DMS153 treated with DMSO at 0.1 percent for 48 hours (cell line): ENCODE results near the gene FRMD1.

ENCODE experiments used
- DNase-seq: peaks from one replicate; lab custom pipeline; 2025; ENCODE audit not compliant: unreplicated experiment; lab: John Stamatoyannopoulos, UW

Gene FRMD1

DNA sequence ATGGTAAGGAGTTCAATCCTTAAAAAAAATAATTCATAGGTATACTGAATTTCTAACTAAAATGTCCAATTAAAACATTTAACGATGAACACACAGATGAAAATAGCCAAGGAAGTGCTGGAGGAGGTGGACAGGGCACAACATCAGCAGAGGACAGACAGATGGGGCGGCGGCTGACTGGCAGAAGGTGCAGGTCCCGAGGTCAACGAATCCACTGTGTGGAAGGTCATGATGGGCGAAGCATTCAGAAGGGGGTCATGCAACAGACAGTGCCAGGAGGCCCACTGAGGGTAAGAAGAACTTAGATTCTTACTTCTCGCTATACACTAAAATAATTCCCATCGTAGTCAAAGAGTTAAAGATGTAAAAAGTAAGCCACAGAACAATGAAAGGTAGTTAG, 34.2 kb upstream of the FRMD1 start:
- DNase-seq = no peak

DNA sequence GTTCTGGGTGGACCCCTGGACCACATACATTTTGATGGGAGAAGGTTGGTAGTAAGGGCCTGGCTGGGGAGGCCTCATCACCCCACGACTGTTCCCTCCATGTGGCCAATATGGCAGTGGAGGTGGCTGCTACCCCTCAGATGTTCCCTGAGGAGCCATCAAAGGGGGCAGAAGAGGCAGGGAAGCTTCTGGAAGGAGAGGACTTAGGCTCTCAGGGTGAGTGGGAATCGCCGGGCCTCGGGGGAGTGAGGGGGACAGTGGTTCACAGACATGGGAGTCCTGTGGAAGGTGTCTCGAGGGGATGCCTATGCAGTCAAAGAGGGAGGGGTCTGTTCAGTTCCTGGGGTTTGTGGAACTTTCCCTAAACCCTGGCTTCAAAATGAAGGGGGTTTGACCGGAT, 32.9 kb upstream of the FRMD1 start:
- DNase-seq = no peak

DNA sequence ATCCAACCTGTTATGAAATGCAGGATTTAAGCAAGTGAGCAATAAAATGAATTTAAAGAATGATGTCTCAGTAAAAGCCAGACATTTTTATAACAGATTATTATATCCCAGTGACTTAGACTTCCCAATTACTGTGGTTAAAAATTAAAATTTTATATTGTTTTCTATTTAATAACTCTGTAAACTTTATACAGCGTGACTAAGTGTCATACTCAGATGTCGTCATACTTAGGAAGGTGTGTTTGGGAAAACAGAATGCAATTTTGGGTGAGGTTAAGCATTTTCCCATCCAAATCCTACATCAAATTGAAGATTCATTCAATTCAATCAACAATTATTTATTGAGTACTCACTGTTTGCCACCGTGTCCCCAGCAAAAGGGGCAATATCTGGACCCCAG, 31.4 kb upstream of the FRMD1 start:
- no peak for DNase-seq

DNA sequence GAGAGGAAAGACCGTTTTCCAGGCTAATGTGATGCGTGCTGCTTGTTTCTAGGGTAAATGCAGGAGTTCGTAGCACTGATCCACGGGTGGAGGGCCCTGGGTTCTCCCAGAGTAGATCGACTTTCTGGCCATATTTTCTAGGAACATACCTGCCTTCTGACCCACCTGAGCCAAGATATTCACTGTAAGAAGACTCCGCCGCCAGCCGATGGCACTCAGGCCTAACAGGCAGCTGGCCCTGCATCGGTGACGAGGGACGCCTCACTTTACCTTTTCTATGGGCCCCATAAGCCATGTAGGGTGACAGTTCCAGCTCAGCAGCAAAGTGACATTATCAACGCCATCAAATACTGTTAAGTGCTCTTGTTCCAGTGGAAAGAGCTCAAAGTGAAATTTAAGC, 30.2 kb upstream of the FRMD1 start:
- DNase-seq = no peak

DNA sequence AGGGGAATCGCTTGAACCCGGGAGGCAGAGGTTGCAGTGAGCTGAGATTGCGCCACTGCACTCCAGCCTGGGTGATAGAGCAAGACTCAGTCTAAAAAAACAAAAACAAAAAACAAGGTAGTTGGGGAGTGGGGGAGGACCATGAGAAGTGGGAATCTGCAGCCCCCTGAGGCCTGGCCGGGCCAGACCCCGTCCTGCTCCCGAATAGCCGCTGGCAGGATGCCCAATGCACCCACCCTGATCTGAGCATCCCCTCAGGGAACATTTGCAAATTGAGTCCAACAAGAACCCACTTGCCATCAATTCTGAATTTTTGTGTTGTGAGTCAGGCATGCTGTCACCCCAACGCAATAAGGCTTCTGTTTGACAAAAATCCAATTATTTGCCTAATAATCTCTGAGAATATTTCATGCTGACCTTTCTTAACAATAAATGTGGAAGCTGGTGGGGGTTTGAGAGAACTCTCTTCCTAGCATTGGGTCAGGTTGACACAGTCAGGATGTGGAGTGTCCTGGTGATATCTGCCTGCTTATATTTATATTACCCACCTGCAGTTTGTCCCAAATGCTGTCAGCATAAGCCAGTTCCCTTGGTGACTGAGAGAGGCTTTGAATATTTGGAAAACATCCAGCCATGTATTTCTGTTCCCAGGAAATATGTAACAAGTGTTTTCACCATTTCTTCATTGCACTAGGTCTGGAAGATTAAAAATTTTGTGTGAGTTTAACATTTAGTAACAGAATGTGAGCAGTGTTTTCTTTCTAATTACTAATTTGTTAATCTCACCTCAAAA, 28.4 kb upstream of the FRMD1 start:
- DNase-seq = no peak

DNA sequence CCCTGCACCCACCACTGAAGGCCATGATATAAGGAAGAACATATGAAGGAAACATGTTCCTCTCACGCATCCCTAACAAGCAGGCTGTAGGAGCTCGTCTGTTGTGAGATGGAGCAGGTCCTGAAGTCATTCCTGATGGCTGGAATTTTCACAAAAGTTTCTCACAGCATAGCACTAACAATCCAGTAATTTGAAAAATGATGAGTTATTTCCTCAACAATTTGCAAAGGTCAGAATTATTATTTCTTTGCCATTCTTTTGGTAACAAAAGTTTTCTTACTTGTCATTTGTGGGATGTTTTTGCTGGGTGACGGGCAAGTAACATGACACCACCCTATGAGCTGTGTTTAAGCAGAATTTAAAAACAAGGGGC, 27.6 kb upstream of the FRMD1 start:
- no peak for DNase-seq

DNA sequence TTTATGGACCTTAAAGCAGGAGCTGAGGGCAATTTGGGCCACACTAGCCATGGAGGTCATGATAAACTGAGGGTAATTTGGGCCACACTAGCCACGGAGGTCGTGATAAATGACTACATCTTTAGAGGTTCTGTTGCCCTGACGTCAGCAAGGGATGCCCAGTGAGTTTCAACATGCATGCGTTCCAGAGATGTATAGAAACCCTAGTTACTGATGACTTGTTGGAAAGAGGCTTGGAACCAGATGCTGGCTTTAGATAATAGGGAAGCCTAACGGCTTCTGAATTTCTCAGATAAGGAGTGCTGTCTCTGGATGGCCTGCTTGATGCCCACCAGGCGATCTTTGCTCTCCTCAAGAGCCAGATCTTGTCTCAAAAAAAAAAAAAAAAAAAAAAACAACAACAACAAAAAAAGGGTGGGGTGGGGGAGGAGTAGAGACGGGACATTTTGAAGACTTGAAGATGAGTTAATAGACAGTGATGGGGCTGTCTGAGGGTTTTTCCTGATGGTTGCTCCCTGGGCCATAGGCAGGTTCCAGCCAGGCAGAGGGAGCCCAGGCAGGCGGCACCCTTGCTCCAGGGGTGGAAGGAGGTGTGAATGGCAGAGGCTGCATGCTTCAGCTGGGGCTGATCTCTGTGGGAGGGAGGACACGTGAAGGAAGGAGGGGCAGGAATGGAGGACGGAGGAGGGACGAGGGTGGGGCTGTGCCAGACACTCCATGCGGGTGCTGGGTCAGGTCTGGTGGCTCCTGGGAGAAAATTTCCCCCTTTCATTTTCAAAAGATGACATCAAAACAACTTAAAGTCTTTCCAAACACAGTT, 27.0 kb upstream of the FRMD1 start:
- no peak for DNase-seq

DNA sequence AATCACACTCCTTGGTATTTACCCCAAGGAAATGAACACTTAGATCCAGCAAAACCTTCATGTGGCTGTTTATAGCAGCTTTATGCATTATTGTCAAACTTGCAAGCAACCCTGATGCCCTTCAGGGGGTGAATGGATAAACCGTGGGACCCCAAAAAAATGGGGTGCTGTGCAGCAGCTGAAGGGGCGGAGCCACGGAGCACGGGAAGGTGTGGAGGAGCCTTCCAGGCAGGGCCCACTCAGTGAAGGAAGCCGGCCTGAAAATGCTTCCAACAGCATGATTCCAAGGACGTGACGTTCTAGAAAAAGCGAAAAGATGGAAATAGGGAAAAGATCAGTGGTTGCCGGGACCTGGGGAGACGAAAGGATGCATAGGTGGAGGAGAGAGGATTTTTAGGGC, 25.6 kb upstream of the FRMD1 start:
- no peak for DNase-seq

DNA sequence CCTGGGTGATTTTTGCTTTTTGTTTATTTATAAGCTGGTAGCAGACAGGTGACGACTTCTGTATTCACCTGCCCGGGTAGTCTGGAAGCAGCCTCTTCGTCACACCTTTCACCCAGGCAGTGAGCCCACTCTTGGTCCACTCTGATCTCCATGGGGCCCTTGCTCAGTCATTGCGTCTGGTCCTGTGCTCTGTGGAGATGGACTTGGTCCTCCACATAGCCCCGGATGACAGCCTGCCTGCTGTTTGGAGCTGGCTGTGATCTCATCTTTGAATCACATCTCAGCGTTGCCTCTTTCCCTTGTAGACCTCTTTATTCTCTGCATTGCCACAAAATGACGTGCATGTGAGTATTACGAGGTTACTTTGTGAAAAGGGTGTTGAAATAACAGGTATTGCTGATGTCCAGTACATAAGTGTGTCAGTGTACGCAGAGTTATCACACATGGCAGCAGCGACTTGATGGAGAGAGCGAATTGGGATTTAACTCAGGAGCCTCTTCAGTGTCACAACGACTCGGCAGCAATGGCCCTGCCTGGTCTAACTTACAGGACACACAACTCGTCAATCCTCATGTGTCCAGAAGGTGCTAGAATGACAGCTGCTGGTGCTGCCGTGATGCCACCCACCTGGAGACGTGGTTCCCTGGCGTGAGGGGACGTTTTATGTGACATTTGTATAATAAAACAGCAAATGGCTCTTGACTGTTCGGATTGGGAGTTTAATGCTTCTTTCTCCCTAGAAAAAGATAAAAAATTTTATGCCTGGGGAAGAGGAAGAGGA, 24.2 kb upstream of the FRMD1 start:
- DNase-seq = no peak

DNA sequence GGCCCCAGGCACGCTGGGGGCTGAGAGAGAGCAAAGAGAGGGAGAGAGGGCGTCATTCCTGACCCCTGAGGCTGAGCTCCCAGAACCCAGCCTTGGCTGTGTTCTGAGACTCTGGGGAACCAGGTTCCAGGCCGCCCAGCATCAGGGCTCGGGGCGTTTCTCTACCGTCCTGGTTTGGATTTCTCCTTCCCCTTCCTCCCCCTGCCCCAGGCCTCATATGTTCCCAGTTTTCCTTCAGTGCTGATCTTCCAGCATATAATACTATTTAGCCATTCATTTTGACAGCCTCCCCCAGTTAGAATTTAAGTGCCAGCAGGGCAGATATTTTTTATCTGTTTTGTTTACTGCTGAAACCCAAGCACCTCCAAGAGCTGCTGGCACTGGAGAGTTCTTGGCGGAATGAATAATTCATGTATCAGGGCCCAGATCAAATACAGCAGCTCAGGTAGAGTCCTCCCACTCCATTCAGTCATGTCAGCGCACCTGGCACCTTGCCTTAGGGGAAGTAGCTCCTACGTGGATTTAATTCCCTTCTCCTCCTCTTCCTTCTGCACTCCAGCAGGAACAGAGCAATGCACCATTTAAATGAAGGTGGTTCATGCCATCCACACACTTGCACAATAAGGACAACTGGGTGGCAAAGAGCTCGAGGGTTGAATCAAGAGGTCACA, 23.4 kb upstream of the FRMD1 start:
- DNase-seq = peak; percentile 93

DNA sequence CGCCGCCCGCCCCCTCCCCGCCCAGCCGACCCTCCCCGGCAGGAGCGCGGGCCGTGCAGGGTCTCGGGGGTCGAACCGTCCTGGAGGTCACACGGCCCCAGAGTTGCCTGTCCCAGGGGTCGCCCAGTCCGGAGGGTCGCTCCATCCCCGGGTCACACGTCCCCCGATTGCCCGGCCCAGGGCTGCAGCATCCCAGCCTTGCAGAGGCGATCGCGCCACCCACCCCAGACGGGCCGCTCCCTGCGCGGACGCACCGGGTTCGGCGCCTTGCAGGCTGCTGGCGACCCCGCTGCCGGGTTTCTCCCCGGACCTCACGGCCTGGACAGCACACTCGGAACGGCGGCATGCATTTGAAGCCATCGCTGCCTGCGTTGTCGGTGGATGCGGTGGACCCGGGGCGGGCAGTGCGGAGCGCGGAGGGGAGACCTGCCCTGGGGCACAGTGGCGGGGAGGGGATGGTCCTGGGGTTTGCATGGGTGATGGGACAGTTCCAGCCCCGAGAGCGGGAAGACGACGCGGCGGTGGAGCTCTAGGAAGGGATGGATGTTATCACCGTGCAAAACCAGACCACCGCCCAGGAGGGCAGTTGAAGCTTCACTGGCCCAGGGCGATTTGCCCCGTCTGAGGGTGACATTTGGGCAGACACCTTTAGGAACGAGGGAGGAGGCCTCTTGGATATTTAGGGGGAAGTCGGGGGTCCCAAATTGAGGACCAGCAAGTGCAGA, 22.7 kb upstream of the FRMD1 start:
- no peak for DNase-seq

DNA sequence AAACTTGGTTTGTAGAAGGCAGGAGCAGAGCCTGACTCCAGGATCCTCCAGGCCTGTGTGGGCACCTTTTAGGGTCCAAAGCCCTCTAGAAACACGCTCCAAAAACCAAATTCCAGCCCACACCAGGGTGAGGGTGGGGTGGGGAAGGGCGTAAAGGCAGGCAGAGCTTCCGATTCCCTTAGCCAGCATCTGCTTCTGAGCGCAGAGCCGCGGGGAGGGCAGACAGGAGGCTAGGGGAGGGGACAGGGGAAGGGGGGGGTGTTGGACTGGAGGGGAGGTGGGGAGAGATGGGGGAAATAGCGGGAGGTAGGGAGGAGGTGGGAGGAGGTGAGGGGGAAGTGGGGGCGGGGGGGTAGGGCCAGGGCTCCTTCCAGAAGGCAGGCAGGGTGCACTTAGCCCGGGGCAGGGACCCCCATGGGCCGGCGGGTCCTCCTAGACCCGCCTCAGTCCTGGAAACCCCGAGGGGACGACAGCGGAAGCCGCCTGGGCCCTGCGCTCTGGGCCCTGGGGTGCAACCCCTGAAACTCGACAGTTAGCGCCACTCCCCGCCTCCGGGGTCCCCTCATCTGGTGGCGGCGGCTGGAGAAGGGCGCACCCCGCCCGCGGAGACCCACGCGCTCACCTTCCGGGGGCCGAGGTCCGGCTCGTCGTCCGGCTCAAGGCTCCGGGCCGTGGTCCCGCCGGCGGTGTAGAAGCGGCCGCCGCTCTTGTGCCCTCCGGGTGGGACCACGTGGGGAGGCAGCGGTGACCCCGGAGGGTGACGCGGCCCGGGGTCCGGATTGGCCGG, 22.0 kb upstream of the FRMD1 start:
- no peak for DNase-seq

DNA sequence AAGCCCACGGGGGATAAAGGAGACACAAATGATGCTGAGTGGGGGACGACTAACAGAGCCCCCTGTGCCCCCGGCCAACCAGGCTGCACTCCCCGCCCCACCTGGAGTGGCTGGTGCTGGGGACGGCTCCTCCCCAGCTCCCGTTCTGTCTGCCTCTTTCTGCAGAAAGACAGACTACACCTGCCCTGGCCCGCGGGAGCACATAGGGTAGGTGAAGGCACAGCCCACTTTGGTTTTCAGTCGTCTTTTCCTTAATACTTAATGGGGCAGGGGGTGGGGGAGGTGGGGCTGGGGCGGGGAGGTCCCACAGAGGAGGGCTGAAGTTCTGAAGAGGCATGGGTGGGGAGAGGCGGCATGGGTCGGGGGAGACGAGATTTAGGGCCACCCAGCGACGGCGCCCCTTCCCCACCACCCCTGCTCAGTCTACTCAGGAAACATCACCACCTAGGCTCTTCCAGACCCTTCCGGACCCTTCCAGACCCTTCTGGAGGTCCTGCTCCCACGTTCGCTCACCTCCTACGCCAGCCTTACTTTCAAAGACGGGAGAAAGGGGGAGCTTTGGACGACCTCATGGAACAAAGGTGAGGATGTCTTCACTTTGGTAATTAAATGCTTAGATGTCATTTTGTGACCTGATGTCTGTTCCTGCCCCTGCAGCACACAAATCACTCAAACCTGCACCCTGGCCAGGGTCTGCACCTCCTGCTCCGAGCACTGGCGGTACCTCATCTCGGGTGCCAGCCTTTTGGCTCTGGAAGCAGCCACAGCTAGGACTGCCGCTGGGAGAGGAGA, 21.2 kb upstream of the FRMD1 start:
- no peak for DNase-seq

DNA sequence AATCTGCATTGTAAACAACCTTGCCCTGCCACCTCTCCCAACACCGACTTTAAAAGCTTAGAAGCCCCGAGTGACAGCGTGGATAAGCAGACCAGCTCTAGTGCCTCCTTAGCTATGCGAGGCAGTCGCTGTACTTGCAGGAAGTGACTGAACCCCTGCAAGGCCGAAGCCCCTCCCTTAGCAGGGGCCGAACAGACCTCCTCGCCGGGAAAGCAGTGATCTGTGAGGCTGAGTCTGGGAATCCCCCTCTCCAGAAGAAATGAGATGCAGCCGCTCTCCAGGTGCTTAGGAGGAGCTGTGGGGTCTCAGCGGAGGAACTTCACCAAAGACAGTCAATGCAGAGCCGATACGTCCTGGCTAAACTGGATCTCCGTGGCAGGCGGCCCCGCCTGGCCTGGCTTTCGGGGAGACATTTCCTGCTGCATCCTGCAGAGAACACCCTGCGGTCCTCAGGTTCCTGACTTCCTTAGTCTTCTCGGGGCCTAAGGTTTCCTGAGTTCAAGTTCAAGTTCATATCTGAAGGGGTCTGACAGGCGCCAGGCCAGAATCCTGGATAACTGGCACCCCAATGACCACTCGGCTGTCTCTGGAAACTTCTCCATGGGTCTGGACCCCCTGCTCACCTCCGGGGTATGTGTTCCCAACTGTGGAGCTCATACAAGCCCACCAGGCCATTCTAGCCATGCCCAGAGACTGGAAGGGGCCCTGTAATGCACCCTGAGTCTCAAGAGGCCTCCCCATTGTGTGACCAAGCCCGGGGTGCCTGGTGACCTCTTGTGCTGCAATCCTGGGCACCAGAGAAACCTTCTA, 20.4 kb upstream of the FRMD1 start:
- DNase-seq = no peak

DNA sequence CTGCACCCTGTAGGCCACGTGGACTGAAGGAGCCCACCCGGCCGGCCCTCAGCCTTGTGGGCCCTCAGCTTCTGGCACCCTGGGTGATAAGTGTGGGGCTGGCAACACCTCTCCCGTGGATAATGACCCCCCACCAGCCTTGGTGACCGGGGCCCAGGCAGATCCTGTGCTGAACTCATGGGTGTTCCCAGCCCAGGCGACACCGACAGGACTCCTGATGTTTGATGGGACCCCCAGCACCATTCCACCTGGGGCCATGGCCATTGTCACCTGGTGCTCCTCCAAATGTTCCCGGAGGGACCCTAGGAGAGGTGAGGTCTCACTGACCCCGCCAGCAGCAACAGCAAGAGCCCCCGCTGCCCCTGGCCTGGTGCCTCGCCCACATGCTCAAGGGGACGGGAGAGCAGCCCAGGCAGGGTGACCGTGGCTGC, 19.4 kb upstream of the FRMD1 start:
- no peak for DNase-seq

DNA sequence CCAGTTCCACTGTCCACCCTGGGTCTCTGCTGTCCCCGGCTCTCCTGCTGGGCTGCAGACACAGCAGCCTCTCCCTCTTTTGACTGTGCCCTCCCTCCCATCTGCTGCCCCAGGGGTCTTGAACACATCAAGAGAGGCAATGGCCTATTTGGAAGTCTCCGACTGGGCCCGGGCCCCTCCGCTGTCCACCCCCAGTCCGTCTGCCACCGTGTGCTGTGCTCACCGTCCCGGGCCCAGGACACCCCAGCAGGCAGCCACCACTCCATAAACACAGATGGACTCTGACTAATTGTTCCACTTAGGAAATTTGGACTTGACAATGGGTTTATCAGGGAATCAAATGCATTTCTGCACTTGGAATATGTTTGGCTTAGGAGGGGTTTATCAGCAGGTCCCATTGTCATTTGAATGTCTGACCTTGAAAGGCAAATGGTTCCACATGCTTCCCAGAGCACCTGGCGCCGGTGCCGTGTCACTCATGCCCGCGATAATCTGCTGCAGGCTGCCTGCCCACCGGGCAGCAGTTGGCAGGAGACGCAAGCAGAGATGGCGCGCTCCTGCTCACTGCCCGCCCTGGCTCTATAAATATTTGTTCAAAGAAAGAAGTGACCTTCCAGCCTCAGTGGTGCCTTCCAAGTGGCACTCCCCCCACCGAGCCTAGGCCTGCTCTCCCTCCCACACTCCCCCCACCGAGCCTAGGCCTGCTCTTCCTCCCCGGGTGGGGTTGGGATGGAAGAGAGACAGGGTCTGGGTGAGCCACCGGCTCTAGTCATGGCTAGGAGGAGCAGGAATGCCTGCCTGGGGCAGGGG, 18.8 kb upstream of the FRMD1 start:
- DNase-seq = no peak

DNA sequence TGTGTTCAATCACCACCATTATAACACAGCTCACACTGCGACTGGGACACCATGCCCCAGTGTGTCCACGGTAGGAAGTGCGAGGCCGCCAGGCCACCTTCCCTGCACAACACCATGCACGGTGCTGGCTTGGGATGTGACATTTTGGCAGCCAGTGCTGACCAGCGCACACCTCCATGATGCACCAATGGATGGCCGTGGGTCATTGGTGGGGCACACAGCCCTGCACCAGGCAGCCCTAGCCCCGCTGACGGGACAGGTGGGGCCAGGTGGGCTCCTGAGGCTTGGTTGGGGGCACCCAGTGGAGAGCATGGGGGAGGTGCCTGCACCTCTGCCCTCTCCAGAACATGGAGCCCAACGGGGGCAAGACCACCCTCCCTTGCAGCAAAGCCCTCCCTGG, 18.2 kb upstream of the FRMD1 start:
- DNase-seq = no peak
